ENCODE data around the gene CRYBG3.

Gene CRYBG3

DNA sequence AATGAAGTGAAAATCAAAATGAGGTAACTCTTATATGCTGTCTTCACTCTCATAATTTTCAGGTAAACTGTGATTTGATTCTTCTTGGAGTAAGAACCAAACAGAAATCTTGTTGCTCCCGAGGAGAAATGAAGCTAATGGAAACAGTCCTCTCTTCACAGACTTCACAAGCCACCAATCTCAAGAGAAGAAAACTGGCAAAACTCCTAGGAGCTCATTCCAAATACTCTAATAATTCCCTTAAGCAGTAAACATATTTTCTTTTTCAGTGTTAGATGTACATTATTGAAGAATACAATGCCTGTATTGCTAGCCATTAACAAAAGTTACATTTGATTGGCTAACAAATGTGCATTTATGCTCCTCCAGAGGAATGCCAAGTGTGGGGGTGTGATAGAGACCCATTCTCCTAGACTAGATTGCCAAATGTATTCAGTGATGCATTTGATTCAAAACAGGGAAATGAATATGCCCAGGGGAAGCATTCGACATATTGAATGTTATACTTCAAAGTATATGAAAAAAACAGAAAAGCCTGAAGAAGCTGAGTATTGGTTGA lies 162.2 kb downstream of the CRYBG3 start:
- DNase-seq, result peak; percentile 23

DNA sequence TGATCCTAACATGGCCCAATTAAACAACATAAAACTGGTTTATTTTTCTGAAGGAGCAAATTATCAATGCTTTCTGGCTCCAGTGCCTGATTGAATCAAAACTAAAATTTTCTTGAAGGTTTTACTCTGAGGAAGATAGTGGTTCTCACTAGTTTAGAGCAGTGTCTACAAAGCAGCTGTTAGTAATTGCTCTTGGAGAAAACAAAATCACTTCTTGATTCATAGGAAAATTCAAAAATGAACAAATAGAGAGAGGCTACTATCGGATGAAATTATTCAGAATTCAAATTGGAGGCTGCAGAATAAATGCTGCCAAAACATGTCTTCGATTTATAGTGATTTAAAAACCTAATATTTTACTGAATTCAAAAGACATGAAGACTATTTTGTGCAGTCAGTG lies 165.5 kb downstream of the CRYBG3 start:
- no peak for DNase-seq

- DNase-seq, result no peak
Measured at GRCh38 chr3:97988784-97989568, 167.2 kb downstream of the CRYBG3 start.

DNA sequence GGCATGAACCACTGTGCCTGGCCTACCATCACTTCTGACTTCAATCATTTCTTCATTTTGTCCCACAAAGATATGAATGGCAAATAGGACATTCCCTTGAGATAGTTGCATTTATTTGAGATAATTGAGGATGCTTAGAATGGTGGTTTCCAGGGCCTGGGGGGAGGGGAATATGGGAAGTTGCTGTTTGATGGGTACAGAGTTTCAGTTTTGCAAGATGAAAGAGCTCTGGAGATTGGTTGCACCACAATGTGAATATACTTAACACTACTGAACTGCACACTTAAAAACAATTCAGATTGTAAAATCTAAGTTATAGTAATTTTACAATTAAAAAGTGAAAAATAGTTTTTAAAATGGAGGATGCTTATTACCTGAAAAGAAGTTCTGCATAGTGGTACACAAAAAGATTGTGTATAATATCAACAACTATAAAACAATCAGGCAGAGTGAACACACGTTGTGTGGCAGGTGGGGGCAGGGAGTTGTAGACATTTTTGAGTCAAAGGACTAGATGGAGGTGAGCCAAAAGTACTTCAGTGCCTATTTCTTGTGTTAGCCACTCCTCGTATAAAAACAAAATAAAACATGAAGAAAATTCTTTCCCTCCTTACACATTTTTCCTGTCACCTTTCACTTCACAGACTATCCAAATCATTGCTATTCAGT lies 168.9 kb downstream of the CRYBG3 start:
- DNase-seq, result no peak

GRCh38 chr3:97991293-97991682 lies 169.5 kb downstream of the CRYBG3 start:
- DNase-seq, result no peak

- DNase-seq, result no peak
Measured at GRCh38 chr3:97992547-97993173, 170.8 kb downstream of the CRYBG3 start.

- DNase-seq, result no peak
Measured at GRCh38 chr3:97993526-97993925, 171.7 kb downstream of the CRYBG3 start.

DNA sequence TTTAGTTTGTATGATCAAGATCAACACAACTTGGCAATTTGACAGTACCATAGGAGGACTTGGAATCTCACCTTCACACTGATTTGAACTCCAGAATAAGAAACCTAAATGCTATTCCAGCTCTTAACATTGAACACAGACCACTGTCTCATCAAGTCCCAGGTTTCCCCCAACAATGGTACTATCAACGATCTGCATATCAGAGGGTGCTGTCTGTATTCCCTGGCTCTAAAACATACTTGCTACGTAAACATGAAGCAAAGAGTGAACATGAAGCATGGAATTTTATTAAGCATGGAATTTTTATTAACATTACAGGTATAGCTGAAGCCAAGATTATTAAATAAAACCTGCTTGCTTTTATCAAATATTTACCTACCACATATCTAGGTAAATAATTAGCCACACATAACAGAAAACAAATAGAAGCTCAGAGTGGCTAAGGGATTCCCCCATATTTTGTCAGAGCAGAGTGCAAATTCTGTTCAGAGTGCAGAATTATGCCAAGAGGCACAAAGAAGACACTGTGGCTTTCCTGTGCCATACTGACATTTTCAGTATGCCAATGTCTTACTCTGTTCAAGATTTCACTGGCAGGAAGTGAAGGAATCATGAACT lies 172.6 kb downstream of the CRYBG3 start:
- DNase-seq, result no peak
